ENCODE data around the gene RNMT.

- TF ChIP-seq CTCF (IDR thresholded peaks at IDR 0.05; ENCODE audit: low read length) (no peak), EZH2 (optimal IDR thresholded peaks at IDR 0.05; ENCODE audit: low read depth, low read length) (no peak), EZH2phosphoT487 (IDR thresholded peaks at IDR 0.05; ENCODE audit: low read length) (no peak)
These were observed 33.6 kb downstream of the RNMT start for GRCh38 chr18:13760047-13760446.
